Heart left ventricle (tissue), 16 donors: ENCODE data around the gene IGF2R. TPM values are rescaled to one million over a fixed set of nuclear protein-coding genes. Genes with fewer than 3 reads are reported as not detected.

ENCODE experiments used
- ATAC-seq, 4 donors: fragments of 200-7000 bp; cut with Tn5 transposase; one replicate each; pipeline ENCODE4 v1.9.1; 2020 to 2022; ENCODE audit warnings: moderate library complexity in 4 of 4, mild to moderate bottlenecking in 3 of 4, moderate number of reproducible peaks in 1 of 4
- DNase-seq, 5 donors: peaks; one replicate each; pipeline ENCODE4 v3.0.0-alpha.2; 2020
- H3K27ac ChIP-seq, 12 donors: fragments of 200-600 bp; sonication (generic) in 4 of 12; one replicate each; pipeline versions ENCODE4 v1.5.0 to v1.8.0; 2016 to 2022; ENCODE audit warnings: mild to moderate bottlenecking in 2 of 12
- H3K27me3 ChIP-seq, 9 donors: fragments of 200-600 bp; sonication (generic) in 2 of 9; one replicate each; pipeline versions ENCODE4 v1.5.1 to v1.8.0; 2016 to 2022; ENCODE audit warnings: mild to moderate bottlenecking in 3 of 9
- H3K36me3 ChIP-seq, 9 donors: fragments of 200-600 bp; sonication (generic) in 2 of 9; one replicate each; pipeline versions ENCODE4 v1.5.0 to v1.8.0; 2018 to 2022; ENCODE audit warnings: mild to moderate bottlenecking in 2 of 9
- H3K4me1 ChIP-seq, 12 donors: fragments of 200-600 bp; sonication (generic) in 4 of 12; one replicate each; pipeline versions ENCODE4 v1.5.0 to v1.8.0; 2016 to 2022; ENCODE audit warnings: mild to moderate bottlenecking in 3 of 12
- H3K4me3 ChIP-seq, 12 donors: fragments of 200-600 bp; sonication (generic) in 4 of 12; one replicate each; pipeline versions ENCODE4 v1.5.0 to v1.8.0; 2017 to 2022; ENCODE audit warnings: mild to moderate bottlenecking in 9 of 12, moderate library complexity in 4 of 12
- H3K9me3 ChIP-seq, 12 donors: fragments of 200-600 bp; sonication (generic) in 4 of 12; one replicate each; pipeline versions ENCODE4 v1.5.0 to v1.8.0; 2016 to 2022; ENCODE audit warnings: mild to moderate bottlenecking in 1 of 12
- CTCF ChIP-seq, 12 donors: fragments of 200-600 bp; sonication (generic) in 4 of 12; IDR thresholded peaks; one replicate each; pipeline versions ENCODE4 v1.5.0 to v1.8.0; 2018 to 2022; ENCODE audit warnings: antibody characterized with exemption in 12 of 12, mild to moderate bottlenecking in 5 of 12
- POLR2A ChIP-seq, 2 donors: fragments of 450-650 bp; IDR thresholded peaks; one replicate each; pipeline ENCODE4 v1.6.1; 2017; ENCODE audit warnings: antibody characterized with exemption in 2 of 2, mild to moderate bottlenecking in 2 of 2, moderate library complexity in 2 of 2
- WGBS, 4 donors: extraction: QIAGEN DNeasy Blood & Tissue Kit in 2 of 4; methylation state at CpG; one replicate each; pipeline versions ENCODE4 v1.1.5 to v1.1.7; 2013 to 2018; 5-methylcytosine and 5-hydroxymethylcytosine counted together
- intact Hi-C, 10 donors: fragments of 100-400 bp; cut with DNase I; formaldehyde crosslinking; loops; one replicate each; pipeline versions ENCODE4 v1.11.1 to v1.14.2; 2022
- polyA plus RNA-seq, 2 donors: library from polyadenylated mRNA; stranded (reverse); fragments of 200-250 nt; gene quantifications; one replicate each; pipeline ENCODE4 v1.2.3, GENCODE V29; 2013
- total RNA-seq, 9 donors: library from RNA; depleted of rRNA in 2 of 9; stranded (reverse); fragments of >200 nt in 2 of 9; fragmentation: NEBNext Ultra II Directional in 3 of 9; extraction: Animal tissue kit (Norgen Biotek cat#: 25700) in 3 of 9; gene quantifications; one replicate each; pipeline versions ENCODE4 v1.1.0 to v1.2.4, GENCODE V29; 2016 to 2023
- donor health status: ischemic (EF 13 %, LVEDD 7.1; RV severe dilation, severe dysfunction).
- donor health status: healthy with polysubstance abuse.
- donor health status: DM: no; HTN: yes; CAD: no.
- donor health status: DM: no; HTN: no; CAD: no.
- donor health status: ischemic (EF 25% LVEDD 6.9; RV normal size, moderate dysfunction).
- donor health status: ischemic (EF 25% LVEDD 5.7; RV mildly dilated, moderate dysfunction).
- donor health status: healthy.
- donor health status: DM: yes; HTN: yes; CAD: no.
- donor health status: ischemic (EF 35%, LVEDD 5.7; RV mildly dilated, moderate dysfunction).
- donor health status: nonischemic (EF 11% LVEDD 7.7; RV severe dilation, severe dysfunction).
- donor health status: DM: yes; HTN: yes; CAD: no.
- donor health status: PGD.
- donor health status: ischemic (EF 29% LVEDD 5.4; RV normal size, mild dysfunction).
- donor health status: nonischemic (EF 23%, LVEDD 6.1; RV moderate dilation, normal function).

The IGF2R gene
- total and polyA plus RNA-seq, 11 donors = 15.4 to 111 (median 68.5) TPM

GRCh38 chr6:160134779-160135547 lies 166.1 kb downstream of the IGF2R start:
- no peak for DNase-seq
- H3K27ac ChIP-seq = no peak overlapping the region
- no peaks in the 10 kb centered on the region for H3K36me3 ChIP-seq
- WGBS, 4 donors = 90 to 92% (median 92%) methylated on average over 6 of the region's 6 CpGs
- intact Hi-C loops = loop anchor here in 1 of 10 donors (5.0 kb wide), 1 partner anchor 322 kb away; no protein-coding TSS in a partner anchor
- no peaks in the 10 kb centered on the region for H3K9me3 ChIP-seq
- no peak overlapping the region for H3K4me3 ChIP-seq
- peaks cover 0 to 6% (median 0%) of the 10 kb centered on the region in 12 donors for H3K4me1 ChIP-seq
- TF ChIP-seq POLR2A (IDR thresholded peaks at IDR 0.05) (no peak), CTCF (IDR thresholded peaks at IDR 0.05) (no peak)
- H3K27me3 ChIP-seq = no peaks in the 10 kb centered on the region
- no peak for ATAC-seq

DNA sequence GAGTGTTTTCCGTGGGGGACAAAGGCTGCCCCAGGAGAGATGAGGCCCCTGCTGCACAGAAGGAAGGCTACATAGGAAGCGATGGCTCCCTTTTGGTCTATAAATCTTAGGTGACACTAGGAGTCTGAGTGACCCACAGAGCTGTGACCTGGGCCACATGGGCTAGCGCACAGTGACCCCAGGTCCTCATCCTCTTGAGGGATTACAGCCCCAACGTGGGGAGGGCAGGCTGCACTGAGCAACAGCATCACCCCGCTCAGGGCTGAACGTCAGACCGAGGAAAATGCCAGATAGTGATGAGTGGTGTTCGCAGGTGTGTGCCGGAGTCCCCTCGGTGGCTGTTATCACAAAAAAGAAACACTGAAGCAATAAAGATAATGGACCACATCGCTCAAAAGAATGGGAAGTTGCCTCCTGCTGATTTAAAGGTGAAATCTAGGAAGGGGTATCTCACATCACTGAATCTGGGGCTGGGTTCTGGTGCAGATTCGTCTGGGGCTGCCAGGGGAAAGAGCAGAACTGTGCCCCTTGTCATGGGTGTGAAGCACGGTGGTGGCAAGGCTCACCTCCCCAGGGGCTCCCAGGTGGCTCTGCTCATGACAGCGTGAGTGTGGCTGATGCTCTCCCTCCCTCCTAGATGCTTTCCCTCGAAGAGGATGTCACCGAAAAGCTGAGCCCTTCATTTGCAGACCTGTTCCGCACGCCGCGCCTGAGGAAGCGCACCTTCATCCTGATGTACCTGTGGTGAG lies 167.2 kb downstream of the IGF2R start:
- DNase-seq (no peak), ATAC-seq (no peak)
- Histone ChIP-seq H3K9me3 (no peaks in the 10 kb centered on the region), H3K36me3 (no peaks in the 10 kb centered on the region), H3K27ac (no peak overlapping the region), H3K4me3 (no peak overlapping the region), H3K4me1 (peaks cover 0 to 6% (median 0%) of the 10 kb centered on the region in 12 donors), H3K27me3 (no peaks in the 10 kb centered on the region)
- TF ChIP-seq CTCF (IDR thresholded peaks at IDR 0.05) = no peak
- TF ChIP-seq POLR2A (IDR thresholded peaks at IDR 0.05) = no peak
- 74 to 81% (median 75%) methylated on average over 21 of the region's 21 CpGs for WGBS, 4 donors
- intact Hi-C loops = loop anchor here in 2 of 10 donors (2.0 to 5.0 kb wide), 2 partner anchors 321 kb away; no protein-coding TSS in a partner anchor

DNA sequence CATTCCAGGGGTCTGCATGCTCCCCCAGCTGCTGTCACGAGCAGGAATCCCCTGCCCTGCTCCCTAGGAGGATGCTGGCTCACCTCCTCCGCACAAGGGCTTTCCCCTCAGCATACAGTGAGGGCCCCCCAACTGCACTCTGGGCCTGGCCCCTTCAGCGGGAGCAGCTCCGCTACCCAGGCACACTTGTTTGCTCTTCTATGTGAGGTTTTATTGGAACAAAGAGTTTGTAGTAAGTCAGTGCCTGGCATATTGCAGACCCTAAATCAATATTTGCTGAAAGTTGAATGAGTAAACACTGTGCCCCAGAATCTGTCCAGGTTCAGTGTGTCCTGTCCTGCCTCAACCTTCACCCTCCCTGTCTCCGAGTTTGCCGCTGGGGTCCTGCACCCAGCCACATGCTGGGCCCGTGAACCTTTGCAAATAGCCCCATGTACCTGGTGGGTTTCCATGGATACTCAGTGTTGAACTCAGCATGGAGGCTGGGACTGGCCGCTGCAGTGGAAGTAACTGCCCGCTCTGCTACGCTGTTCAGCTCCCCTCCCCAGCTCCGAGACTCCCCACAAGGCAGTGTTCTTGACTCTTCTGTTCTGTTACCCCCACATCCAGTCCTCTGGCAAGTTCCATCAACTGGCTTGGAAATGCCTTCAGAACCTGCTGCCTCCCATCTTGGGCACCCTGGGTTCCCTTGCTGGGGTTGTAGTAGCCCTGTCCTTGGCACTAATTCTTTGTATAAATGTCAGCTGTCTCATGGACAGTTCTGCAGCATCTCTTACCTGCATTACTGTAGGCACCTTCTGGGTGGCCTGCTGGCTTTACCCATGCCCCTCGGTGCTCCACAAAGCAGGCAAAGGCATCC lies 168.5 kb downstream of the IGF2R start:
- 78 to 84% (median 82%) methylated on average over 12 of the region's 12 CpGs for WGBS, 4 donors
- peaks cover 0 to 6% (median 0%) of the 10 kb centered on the region in 12 donors for H3K4me1 ChIP-seq
- H3K27me3 ChIP-seq = no peaks in the 10 kb centered on the region
- intact Hi-C loops = loop anchor here in 3 of 10 donors (1.0 to 5.0 kb wide), 3 partner anchors 319 to 320 kb away; no protein-coding TSS in a partner anchor
- H3K9me3 ChIP-seq = no peaks in the 10 kb centered on the region
- DNase-seq (no peak), ATAC-seq (no peak)
- H3K36me3 ChIP-seq = no peaks in the 10 kb centered on the region
- no peak overlapping the region for H3K27ac ChIP-seq
- H3K4me3 ChIP-seq = no peak overlapping the region
- TF ChIP-seq POLR2A (IDR thresholded peaks at IDR 0.05) (no peak), CTCF (IDR thresholded peaks at IDR 0.05) (no peak)
